ENCODE measurements around the gene TMEM253. TPM values are rescaled to one million over a fixed set of nuclear protein-coding genes. Genes with fewer than 3 reads are reported as not detected.
A peak's percentile ranks its signal among the peaks of the same experiment; 100 is the strongest.

Gene TMEM253
- total and polyA plus RNA-seq, 2 donors (not counting 1 experiment from before 2014, with no cell fraction given) = 0.11 TPM; not detected in 1

GRCh38 chr14:21105095-21105494 is 4.2 kb downstream of the TMEM253 start:
- no peak overlapping the region for H3K9ac ChIP-seq (ENCODE audit: insufficient read depth, low read length)

DNA sequence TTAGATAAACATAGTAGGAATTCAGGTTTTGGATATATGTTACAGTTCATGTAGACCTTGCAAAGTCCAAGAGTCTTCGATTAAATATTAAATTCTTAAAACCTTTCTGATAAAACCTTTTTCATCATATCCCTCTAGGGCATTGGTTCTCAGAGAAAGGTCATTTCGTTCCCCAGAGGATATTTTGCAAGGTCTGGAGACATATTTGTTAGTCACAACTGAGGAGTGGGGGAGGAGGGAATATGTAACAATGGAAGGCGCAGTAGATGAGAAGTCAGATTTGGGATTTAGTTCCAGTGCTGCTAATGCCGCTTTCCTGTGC is 5.3 kb downstream of the TMEM253 start:
- TF ChIP-seq, protein P1, sequence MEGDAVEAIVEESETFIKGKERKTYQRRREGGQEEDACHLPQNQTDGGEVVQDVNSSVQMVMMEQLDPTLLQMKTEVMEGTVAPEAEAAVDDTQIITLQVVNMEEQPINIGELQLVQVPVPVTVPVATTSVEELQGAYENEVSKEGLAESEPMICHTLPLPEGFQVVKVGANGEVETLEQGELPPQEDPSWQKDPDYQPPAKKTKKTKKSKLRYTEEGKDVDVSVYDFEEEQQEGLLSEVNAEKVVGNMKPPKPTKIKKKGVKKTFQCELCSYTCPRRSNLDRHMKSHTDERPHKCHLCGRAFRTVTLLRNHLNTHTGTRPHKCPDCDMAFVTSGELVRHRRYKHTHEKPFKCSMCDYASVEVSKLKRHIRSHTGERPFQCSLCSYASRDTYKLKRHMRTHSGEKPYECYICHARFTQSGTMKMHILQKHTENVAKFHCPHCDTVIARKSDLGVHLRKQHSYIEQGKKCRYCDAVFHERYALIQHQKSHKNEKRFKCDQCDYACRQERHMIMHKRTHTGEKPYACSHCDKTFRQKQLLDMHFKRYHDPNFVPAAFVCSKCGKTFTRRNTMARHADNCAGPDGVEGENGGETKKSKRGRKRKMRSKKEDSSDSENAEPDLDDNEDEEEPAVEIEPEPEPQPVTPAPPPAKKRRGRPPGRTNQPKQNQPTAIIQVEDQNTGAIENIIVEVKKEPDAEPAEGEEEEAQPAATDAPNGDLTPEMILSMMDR (conservative IDR thresholded peaks at IDR 0.05 in 1 of 2, IDR thresholded peaks at IDR 0.05 in 1 of 2; ENCODE audit: low read depth in 1 of 2, low read length in 2 of 2) = no peak
- TF ChIP-seq EZH2 (IDR thresholded peaks at IDR 0.05; ENCODE audit: low read length, missing control alignments) = no peak
- Histone ChIP-seq H3K4me1 (ENCODE audit: control insufficient read depth, extremely low read depth, insufficient read depth, low read length) (peaks cover 14% of the 10 kb centered on the region), H3K9ac (ENCODE audit: insufficient read depth, low read length) (no peak overlapping the region), H4K20me1 (ENCODE audit: control insufficient read depth, extremely low read depth, insufficient read depth, low read length) (no peaks in the 10 kb centered on the region), H3K79me2 (ENCODE audit: control insufficient read depth, insufficient read depth, low read length) (no peaks in the 10 kb centered on the region), H3K27me3 (ENCODE audit: control insufficient read depth, insufficient read depth, low read length) (peaks cover 7% of the 10 kb centered on the region), H3K4me3 (replicated peaks in 1 of 4; ENCODE audit: control extremely low read depth in 1 of 4, insufficient read depth in 1 of 4, low read depth in 3 of 4, low read length in 4 of 4) (no peak overlapping the region), H2AFZ (ENCODE audit: low read length) (no peak overlapping the region), H3K4me2 (ENCODE audit: extremely low read depth, insufficient read depth, low read length) (peak overlapping the region; percentile 27), H3K36me3 (ENCODE audit: control insufficient read depth, insufficient read depth, low read length) (no peaks in the 10 kb centered on the region), H3K27ac (ENCODE audit: insufficient read depth, low read length) (no peak overlapping the region), H3K9me3 (ENCODE audit: control insufficient read depth, insufficient read depth, low read depth, low read length) (no peaks in the 10 kb centered on the region)
- peak in 1 of 2 donors; percentile 47 for DNase-seq (ENCODE audit: low read depth in 2 of 2)

More at GRCh38 chr14:21105095-21105494, 4.2 kb downstream of the TMEM253 start:
- Histone ChIP-seq H3K9me3 (ENCODE audit: control insufficient read depth, insufficient read depth, low read depth, low read length) (no peaks in the 10 kb centered on the region), H3K36me3 (ENCODE audit: control insufficient read depth, insufficient read depth, low read length) (no peaks in the 10 kb centered on the region), H3K27ac (ENCODE audit: insufficient read depth, low read length) (no peak overlapping the region), H3K4me3 (replicated peaks in 1 of 4; ENCODE audit: control extremely low read depth in 1 of 4, insufficient read depth in 1 of 4, low read depth in 3 of 4, low read length in 4 of 4) (no peak overlapping the region), H2AFZ (ENCODE audit: low read length) (no peak overlapping the region), H4K20me1 (ENCODE audit: control insufficient read depth, extremely low read depth, insufficient read depth, low read length) (no peaks in the 10 kb centered on the region), H3K4me1 (ENCODE audit: control insufficient read depth, extremely low read depth, insufficient read depth, low read length) (peaks cover 14% of the 10 kb centered on the region), H3K4me2 (ENCODE audit: extremely low read depth, insufficient read depth, low read length) (no peak overlapping the region), H3K27me3 (ENCODE audit: control insufficient read depth, insufficient read depth, low read length) (peaks cover 7% of the 10 kb centered on the region), H3K79me2 (ENCODE audit: control insufficient read depth, insufficient read depth, low read length) (no peaks in the 10 kb centered on the region)
- DNase-seq (ENCODE audit: low read depth in 2 of 2) = no peak
- TF ChIP-seq EZH2 (IDR thresholded peaks at IDR 0.05; ENCODE audit: low read length, missing control alignments) = no peak
- TF ChIP-seq, protein P1 (conservative IDR thresholded peaks at IDR 0.05 in 1 of 2, IDR thresholded peaks at IDR 0.05 in 1 of 2; ENCODE audit: low read depth in 1 of 2, low read length in 2 of 2) = no peak

DNA sequence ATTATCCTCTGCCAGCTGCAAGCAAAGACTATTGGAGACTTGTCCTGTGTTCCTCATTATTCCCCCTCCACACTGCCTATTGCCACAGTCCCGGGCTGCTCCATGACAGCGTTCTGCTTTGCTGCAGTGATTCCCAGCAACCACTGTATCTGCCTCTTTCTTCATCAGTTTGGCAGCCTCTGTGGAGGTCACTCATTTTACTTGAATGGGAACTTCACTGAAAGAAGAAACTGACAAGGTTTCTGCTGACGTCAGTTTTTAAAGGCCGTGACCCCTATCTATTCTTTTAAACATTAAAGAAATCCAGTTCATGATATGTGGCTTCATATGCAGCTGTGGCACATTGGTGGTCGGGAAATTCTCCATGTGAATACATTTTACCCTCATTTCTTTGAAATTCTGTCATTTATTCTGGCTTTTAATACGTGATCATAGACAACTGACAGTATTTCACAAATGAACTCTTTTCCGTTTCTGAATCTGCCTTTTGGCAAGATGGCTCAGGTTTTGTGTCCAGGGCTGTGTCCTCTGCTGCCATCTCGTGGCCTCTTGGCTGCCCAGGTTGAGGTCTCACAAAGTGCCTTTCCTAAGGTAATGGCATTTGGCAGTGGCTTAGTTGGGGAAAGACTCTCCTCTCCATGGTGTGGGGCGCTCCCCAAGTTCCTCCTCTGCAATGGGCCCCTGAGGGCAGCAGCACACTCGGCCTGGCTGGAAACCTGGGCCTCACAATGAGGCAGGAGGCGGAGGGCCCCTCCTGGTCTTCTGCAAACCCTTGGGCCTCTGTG is 5.8 kb downstream of the TMEM253 start:
- no peak for TF ChIP-seq EZH2 (IDR thresholded peaks at IDR 0.05; ENCODE audit: low read length, missing control alignments)
- TF ChIP-seq, protein P1 (conservative IDR thresholded peaks at IDR 0.05 in 1 of 2, IDR thresholded peaks at IDR 0.05 in 1 of 2; ENCODE audit: low read depth in 1 of 2, low read length in 2 of 2) = peak; percentile 92 to 99
- H3K27ac ChIP-seq (ENCODE audit: insufficient read depth, low read length) = peak overlapping the region; percentile 17
- no peaks in the 10 kb centered on the region for H3K9me3 ChIP-seq (ENCODE audit: control insufficient read depth, insufficient read depth, low read depth, low read length)
- H3K27me3 ChIP-seq (ENCODE audit: control insufficient read depth, insufficient read depth, low read length) = peaks cover 7% of the 10 kb centered on the region
- no peaks in the 10 kb centered on the region for H3K79me2 ChIP-seq (ENCODE audit: control insufficient read depth, insufficient read depth, low read length)
- H3K4me1 ChIP-seq (ENCODE audit: control insufficient read depth, extremely low read depth, insufficient read depth, low read length) = peaks cover 14% of the 10 kb centered on the region
- H2AFZ ChIP-seq (ENCODE audit: low read length) = no peak overlapping the region
- peak; percentile 65 to 77 for DNase-seq (ENCODE audit: low read depth in 2 of 2)
- H3K4me3 ChIP-seq (replicated peaks in 1 of 4; ENCODE audit: control extremely low read depth in 1 of 4, insufficient read depth in 1 of 4, low read depth in 3 of 4, low read length in 4 of 4) = no peak overlapping the region
- H4K20me1 ChIP-seq (ENCODE audit: control insufficient read depth, extremely low read depth, insufficient read depth, low read length) = no peaks in the 10 kb centered on the region
- peak overlapping the region; percentile 27 for H3K4me2 ChIP-seq (ENCODE audit: extremely low read depth, insufficient read depth, low read length)
- no peaks in the 10 kb centered on the region for H3K36me3 ChIP-seq (ENCODE audit: control insufficient read depth, insufficient read depth, low read length)
- no peak overlapping the region for H3K9ac ChIP-seq (ENCODE audit: insufficient read depth, low read length)
